OCI-LY7 (cell line): ENCODE measurements around the gene CCBE1.

ENCODE experiments used
- EZH2phosphoT487 ChIP-seq: fragments of 200-600 bp; sonication (generic); IDR thresholded peaks from 2 replicates; pipeline ENCODE4 v1.6.1; 2018; ENCODE audit warnings: low read depth, borderline replicate concordance, mild to moderate bottlenecking, mixed run types, antibody characterized with exemption, low read length, moderate library complexity, mixed read lengths
- TF ChIP-seq, protein P1 (sequence below): fragments of 200-600 bp; sonication (generic); conservative IDR thresholded peaks from 2 replicates; pipeline ENCODE4 v1.5.1; 2014; ENCODE audit warnings: mild to moderate bottlenecking, antibody characterized with exemption, low read length, moderate library complexity, mixed read lengths

DNA sequence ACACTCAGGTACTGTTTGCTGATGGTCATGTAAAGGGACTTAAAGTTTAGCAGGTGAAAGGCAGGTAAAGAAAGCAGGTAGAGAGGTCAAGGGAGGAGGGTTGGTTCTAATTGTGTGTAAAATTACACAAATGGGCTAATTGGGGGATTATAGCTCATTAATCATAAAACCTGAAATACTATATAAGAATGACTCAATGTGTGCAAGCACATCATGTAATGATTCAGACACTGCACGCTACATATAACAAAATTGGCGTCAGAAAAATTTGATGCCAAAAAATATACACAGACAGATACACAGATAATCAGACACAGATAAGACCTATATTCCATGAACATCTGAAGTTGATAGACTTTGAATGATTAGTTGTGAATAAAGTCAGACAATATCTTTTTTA lies 217.4 kb downstream of the CCBE1 start:
- TF ChIP-seq, protein P1, sequence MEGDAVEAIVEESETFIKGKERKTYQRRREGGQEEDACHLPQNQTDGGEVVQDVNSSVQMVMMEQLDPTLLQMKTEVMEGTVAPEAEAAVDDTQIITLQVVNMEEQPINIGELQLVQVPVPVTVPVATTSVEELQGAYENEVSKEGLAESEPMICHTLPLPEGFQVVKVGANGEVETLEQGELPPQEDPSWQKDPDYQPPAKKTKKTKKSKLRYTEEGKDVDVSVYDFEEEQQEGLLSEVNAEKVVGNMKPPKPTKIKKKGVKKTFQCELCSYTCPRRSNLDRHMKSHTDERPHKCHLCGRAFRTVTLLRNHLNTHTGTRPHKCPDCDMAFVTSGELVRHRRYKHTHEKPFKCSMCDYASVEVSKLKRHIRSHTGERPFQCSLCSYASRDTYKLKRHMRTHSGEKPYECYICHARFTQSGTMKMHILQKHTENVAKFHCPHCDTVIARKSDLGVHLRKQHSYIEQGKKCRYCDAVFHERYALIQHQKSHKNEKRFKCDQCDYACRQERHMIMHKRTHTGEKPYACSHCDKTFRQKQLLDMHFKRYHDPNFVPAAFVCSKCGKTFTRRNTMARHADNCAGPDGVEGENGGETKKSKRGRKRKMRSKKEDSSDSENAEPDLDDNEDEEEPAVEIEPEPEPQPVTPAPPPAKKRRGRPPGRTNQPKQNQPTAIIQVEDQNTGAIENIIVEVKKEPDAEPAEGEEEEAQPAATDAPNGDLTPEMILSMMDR: no peak
- no peak for TF ChIP-seq EZH2phosphoT487
